Spinal cord (tissue), 10 donors: ENCODE results near the gene RAI1. TPM values are rescaled to one million over a fixed set of nuclear protein-coding genes. Genes with fewer than 3 reads are reported as not detected.
A peak's percentile ranks its signal among the peaks of the same experiment; 100 is the strongest.

ENCODE experiments used
- DNase-seq, 6 donors: peaks; one replicate each; pipeline versions ENCODE4 v3.0.0 to v3.0.0-alpha.2; 2013 to 2015; ENCODE audit warnings: low spot score in 6 of 6, low read depth in 4 of 6
- H3K27ac ChIP-seq: one replicate; pipeline ENCODE4 v1.5.1; 2013; ENCODE audit warnings: low read depth, low read length, control low read depth
- H3K27me3 ChIP-seq: one replicate; pipeline ENCODE4 v1.6.1; 2013; ENCODE audit warnings: low read length; ENCODE audit not compliant: control insufficient read depth, insufficient read depth
- H3K36me3 ChIP-seq: one replicate; pipeline ENCODE4 v1.6.1; 2013; ENCODE audit warnings: low read length; ENCODE audit not compliant: control insufficient read depth, insufficient read depth
- H3K4me1 ChIP-seq: one replicate; pipeline ENCODE4 v1.6.1; 2013; ENCODE audit warnings: low read length; ENCODE audit not compliant: control insufficient read depth, insufficient read depth
- H3K4me3 ChIP-seq: one replicate; pipeline ENCODE4 v1.5.1; 2013; ENCODE audit warnings: low read depth, low read length, control low read depth
- H3K9me3 ChIP-seq: one replicate; pipeline ENCODE4 v1.6.1; 2013; ENCODE audit warnings: low read length; ENCODE audit not compliant: control insufficient read depth, insufficient read depth
- WGBS: methylation state at CpG from one replicate; pipeline ENCODE4 v1.1.5; 2013; ENCODE audit warnings: missing lambda C conversion rate; ENCODE audit not compliant: insufficient coverage; 5-methylcytosine and 5-hydroxymethylcytosine counted together
- polyA plus RNA-seq, 2 donors: library from polyadenylated mRNA; unstranded; fragments of 120-200 nt; gene quantifications; one replicate each; pipeline ENCODE4 v1.2.1, GENCODE V29; 2013; ENCODE audit not compliant: insufficient read length in 2 of 2
- total RNA-seq, 2 donors: library from RNA; depleted of rRNA in 1 of 2; stranded (reverse); fragments of 120-200 nt in 1 of 2; fragments of >200 nt in 1 of 2; gene quantifications; one replicate each; pipeline versions ENCODE4 v1.2.3 to v1.2.4, GENCODE V29; 2013 to 2014
- donor health status: healthy.

The RAI1 gene
- total and polyA plus RNA-seq, 4 donors = 12.5 to 45.2 (median 25.3) TPM

- no peaks in the 10 kb centered on the region for H3K27me3 ChIP-seq
- H3K4me3 ChIP-seq = no peak overlapping the region
- 49% methylated on average over 13 of the region's 14 CpGs for WGBS
- H3K36me3 ChIP-seq = peaks cover 39% of the 10 kb centered on the region
- H3K9me3 ChIP-seq = no peaks in the 10 kb centered on the region
- H3K27ac ChIP-seq = no peak overlapping the region
- peaks cover 72% of the 10 kb centered on the region for H3K4me1 ChIP-seq
- DNase-seq = no peak
Measured at GRCh38 chr17:17768424-17769088, 87.3 kb downstream of the RAI1 start.

GRCh38 chr17:17769869-17770631 is 88.8 kb downstream of the RAI1 start:
- WGBS = 48% methylated on average over 25 of the region's 25 CpGs
- H3K9me3 ChIP-seq = no peaks in the 10 kb centered on the region
- peak in 1 of 6 donors; percentile 81 for DNase-seq
- no peaks in the 10 kb centered on the region for H3K27me3 ChIP-seq
- H3K27ac ChIP-seq = peak overlapping the region; percentile 47
- peaks cover 40% of the 10 kb centered on the region for H3K36me3 ChIP-seq
- H3K4me3 ChIP-seq = no peak overlapping the region
- H3K4me1 ChIP-seq = peaks cover 81% of the 10 kb centered on the region

- no peak overlapping the region for H3K4me3 ChIP-seq
- H3K27me3 ChIP-seq = no peaks in the 10 kb centered on the region
- H3K36me3 ChIP-seq = peaks cover 37% of the 10 kb centered on the region
- H3K4me1 ChIP-seq = peaks cover 79% of the 10 kb centered on the region
- peak in 1 of 6 donors; percentile 79 for DNase-seq
- 34% methylated on average over 13 of the region's 13 CpGs for WGBS
- H3K9me3 ChIP-seq = no peaks in the 10 kb centered on the region
- H3K27ac ChIP-seq = no peak overlapping the region
Measured at GRCh38 chr17:17770632-17771044, 89.4 kb downstream of the RAI1 start.

GRCh38 chr17:17771498-17772201 is 90.4 kb downstream of the RAI1 start:
- no peak overlapping the region for H3K27ac ChIP-seq
- WGBS = 82% methylated on average over 9 of the region's 10 CpGs
- no peaks in the 10 kb centered on the region for H3K27me3 ChIP-seq
- no peak for DNase-seq
- H3K4me3 ChIP-seq = no peak overlapping the region
- peaks cover 32% of the 10 kb centered on the region for H3K36me3 ChIP-seq
- no peaks in the 10 kb centered on the region for H3K9me3 ChIP-seq
- peaks cover 72% of the 10 kb centered on the region for H3K4me1 ChIP-seq

GRCh38 chr17:17772231-17772630 is 91.0 kb downstream of the RAI1 start:
- DNase-seq = no peak
- 79% methylated on average over 3 of the region's 3 CpGs for WGBS
- peaks cover 32% of the 10 kb centered on the region for H3K36me3 ChIP-seq
- no peak overlapping the region for H3K27ac ChIP-seq
- H3K4me1 ChIP-seq = peaks cover 67% of the 10 kb centered on the region
- no peak overlapping the region for H3K4me3 ChIP-seq
- H3K27me3 ChIP-seq = no peaks in the 10 kb centered on the region
- no peaks in the 10 kb centered on the region for H3K9me3 ChIP-seq

- WGBS = 71% methylated on average over 15 of the region's 21 CpGs
- DNase-seq = no peak
- H3K4me1 ChIP-seq = peaks cover 65% of the 10 kb centered on the region
- no peaks in the 10 kb centered on the region for H3K9me3 ChIP-seq
- peak overlapping the region; percentile 11 for H3K27ac ChIP-seq
- no peaks in the 10 kb centered on the region for H3K27me3 ChIP-seq
- peaks cover 31% of the 10 kb centered on the region for H3K36me3 ChIP-seq
- H3K4me3 ChIP-seq = no peak overlapping the region
Measured at GRCh38 chr17:17774009-17774881, 93.0 kb downstream of the RAI1 start.

GRCh38 chr17:17776889-17777288 is 95.6 kb downstream of the RAI1 start:
- no peak for DNase-seq
- H3K9me3 ChIP-seq = no peaks in the 10 kb centered on the region
- peaks cover 20% of the 10 kb centered on the region for H3K36me3 ChIP-seq
- H3K4me3 ChIP-seq = no peak overlapping the region
- no peaks in the 10 kb centered on the region for H3K27me3 ChIP-seq
- H3K27ac ChIP-seq = no peak overlapping the region
- peaks cover 62% of the 10 kb centered on the region for H3K4me1 ChIP-seq
- 71% methylated on average over 3 of the region's 3 CpGs for WGBS

- no peak overlapping the region for H3K4me3 ChIP-seq
- H3K27me3 ChIP-seq = no peaks in the 10 kb centered on the region
- 52% methylated on average over 4 of the region's 8 CpGs for WGBS
- peaks cover 62% of the 10 kb centered on the region for H3K4me1 ChIP-seq
- peaks cover 14% of the 10 kb centered on the region for H3K36me3 ChIP-seq
- DNase-seq = peak in 2 of 6 donors; percentile 51 to 87
- peak overlapping the region; percentile 75 for H3K27ac ChIP-seq
- no peaks in the 10 kb centered on the region for H3K9me3 ChIP-seq
Measured at GRCh38 chr17:17778308-17779014, 97.2 kb downstream of the RAI1 start.
